IMR-90 (cell line): Measurements from ENCODE around the gene ADD1. TPM values are rescaled to one million over a fixed set of nuclear protein-coding genes. Genes with fewer than 3 reads are reported as not detected.
A peak's percentile ranks its signal among the peaks of the same experiment; 100 is the strongest.

ENCODE experiments used
- ATAC-seq: fragments of 200-7000 bp; cut with Tn5 transposase; 2 replicates; pipeline ENCODE4 v1.9.1; 2020; ENCODE audit warnings: low read depth, mild to moderate bottlenecking, moderate library complexity
- BruUV-seq: library from RNA; stranded (reverse); fragments of 400-500 nt; replicated peaks from 2 replicates; lab custom pipeline; 2021; lab: Mats Ljungman, UMichigan
- CTCF ChIA-PET: fragments of 300-600 bp; formaldehyde crosslinking; extraction: SDS; loops from one replicate; lab custom pipeline; 2021; ENCODE audit warnings: antibody characterized with exemption; lab: Yijun Ruan, JAX
- POLR2A ChIA-PET: fragments of 300-600 bp; sonication (Branson Sonifier 250); formaldehyde crosslinking; loops from one replicate; lab custom pipeline; 2022; ENCODE audit warnings: antibody characterized with exemption; ENCODE audit not compliant: unreplicated experiment; lab: Charles Lee
- DNase-seq: peaks from one replicate; pipeline ENCODE4 v3.0.0; 2013
- H2AFZ ChIP-seq: replicated peaks from 2 replicates; pipeline ENCODE3; 2013; ENCODE audit warnings: low read length, mild to moderate bottlenecking; ENCODE audit not compliant: poor library complexity
- H2AK5ac ChIP-seq: 2 replicates; pipeline ENCODE4 v1.6.1; 2013; ENCODE audit warnings: low read depth, low read length, inconsistent platforms
- H2AK9ac ChIP-seq: replicated peaks from 2 replicates; pipeline ENCODE3; 2013; ENCODE audit warnings: mild to moderate bottlenecking, low read depth, low read length, moderate library complexity; ENCODE audit not compliant: poor library complexity
- H2BK120ac ChIP-seq: 2 replicates; pipeline ENCODE4 v1.6.1; 2013; ENCODE audit warnings: low read depth, low read length, inconsistent platforms
- H2BK15ac ChIP-seq: 3 replicates; pipeline ENCODE4 v1.6.1; 2013; ENCODE audit warnings: low read depth, low read length, inconsistent platforms
- H2BK20ac ChIP-seq: 2 replicates; pipeline ENCODE4 v1.6.1; 2013; ENCODE audit warnings: low read depth, mild to moderate bottlenecking, inconsistent platforms, low read length, moderate library complexity
- H2BK5ac ChIP-seq: 2 replicates; pipeline ENCODE4 v1.6.1; 2013; ENCODE audit warnings: mild to moderate bottlenecking, low read depth, low read length, inconsistent platforms; ENCODE audit not compliant: poor library complexity, severe bottlenecking
- H3K14ac ChIP-seq: replicated peaks from 2 replicates; pipeline ENCODE4 v1.6.1; 2013; ENCODE audit warnings: low read depth, low read length, inconsistent platforms
- H3K18ac ChIP-seq: 2 replicates; pipeline ENCODE4 v1.6.1; 2013; ENCODE audit warnings: low read depth, low read length, control low read depth
- H3K23ac ChIP-seq: 2 replicates; pipeline ENCODE4 v1.6.1; 2013; ENCODE audit warnings: low read depth, low read length, inconsistent platforms
- H3K27ac ChIP-seq: 2 replicates; pipeline ENCODE4 v1.5.1; 2013; ENCODE audit warnings: mild to moderate bottlenecking, control low read depth, low read length; ENCODE audit not compliant: insufficient read depth
- H3K27me3 ChIP-seq: 2 replicates; pipeline ENCODE4 v1.6.1; 2013; ENCODE audit warnings: low read length; ENCODE audit not compliant: control insufficient read depth, insufficient read depth
- H3K36me3 ChIP-seq: 2 replicates; pipeline ENCODE4 v1.6.1; 2013; ENCODE audit warnings: low read length, mixed read lengths; ENCODE audit not compliant: control insufficient read depth, insufficient read depth
- H3K4ac ChIP-seq: 2 replicates; pipeline ENCODE4 v1.6.1; 2013; ENCODE audit warnings: low read depth, low read length, inconsistent platforms
- H3K4me1 ChIP-seq: 2 replicates; pipeline ENCODE4 v1.6.1; 2013; ENCODE audit warnings: low read length, mixed read lengths; ENCODE audit not compliant: control insufficient read depth, insufficient read depth
- H3K4me2 ChIP-seq: 2 replicates; pipeline ENCODE4 v1.6.1; 2013; ENCODE audit warnings: low read depth, mild to moderate bottlenecking, control low read depth, low read length, moderate library complexity
- H3K4me3 ChIP-seq: 2 replicates; pipeline ENCODE4 v1.5.1; 2013; ENCODE audit warnings: low read depth, mild to moderate bottlenecking, control low read depth, low read length, moderate library complexity; ENCODE audit not compliant: insufficient read depth
- H3K56ac ChIP-seq: 2 replicates; pipeline ENCODE4 v1.6.1; 2013; ENCODE audit warnings: low read length, inconsistent platforms; ENCODE audit not compliant: insufficient read depth; ENCODE audit errors: extremely low read depth
- H3K79me1 ChIP-seq, 2 experiments: 2 replicates each; pipeline ENCODE4 v1.6.1; 2013; ENCODE audit warnings: low read length in 2 of 2, inconsistent platforms in 1 of 2, low read depth in 1 of 2
- H3K9ac ChIP-seq: 2 replicates; pipeline ENCODE4 v1.6.1; 2013; ENCODE audit warnings: low read depth, low read length, control low read depth
- H3K9me1 ChIP-seq: 2 replicates; pipeline ENCODE4 v1.6.1; 2013; ENCODE audit warnings: low read length, inconsistent platforms; ENCODE audit not compliant: insufficient read depth
- H3K9me3 ChIP-seq: 2 replicates; pipeline ENCODE4 v1.6.1; 2013; ENCODE audit warnings: low read length; ENCODE audit not compliant: control insufficient read depth, insufficient read depth
- H4K20me1 ChIP-seq: 2 replicates; pipeline ENCODE4 v1.6.1; 2013; ENCODE audit warnings: low read length, inconsistent platforms; ENCODE audit not compliant: insufficient read depth
- H4K5ac ChIP-seq: 2 replicates; pipeline ENCODE4 v1.6.1; 2013; ENCODE audit warnings: mild to moderate bottlenecking, low read depth, low read length, control low read depth
- H4K8ac ChIP-seq, 2 experiments: 2 replicates each; pipeline ENCODE4 v1.6.1; 2013; ENCODE audit warnings: low read depth in 2 of 2, low read length in 2 of 2, control low read depth in 1 of 2, inconsistent platforms in 1 of 2
- H4K91ac ChIP-seq: 2 replicates; pipeline ENCODE4 v1.6.1; 2013; ENCODE audit warnings: low read depth, low read length, inconsistent platforms; ENCODE audit not compliant: insufficient read depth
- BHLHE40 ChIP-seq: fragments of 150-350 bp; IDR thresholded peaks from 2 replicates; pipeline ENCODE4 v1.6.1; 2016; ENCODE audit warnings: mild to moderate bottlenecking, low read depth, low read length
- CEBPB ChIP-seq: IDR thresholded peaks from 2 replicates; pipeline ENCODE4 v1.6.1; 2012; ENCODE audit warnings: low read depth, low read length, improper control_type of control experiment
- CHD1 ChIP-seq: IDR thresholded peaks from 2 replicates; pipeline ENCODE4 v1.6.1; 2012; ENCODE audit warnings: low read depth, low read length, improper control_type of control experiment
- MAFK ChIP-seq: IDR thresholded peaks from 2 replicates; pipeline ENCODE4 v1.6.1; 2012; ENCODE audit warnings: low read depth, low read length, improper control_type of control experiment
- MXI1 ChIP-seq: IDR thresholded peaks from 2 replicates; pipeline ENCODE4 v1.6.1; 2012; ENCODE audit warnings: low read depth, mild to moderate bottlenecking, low read length, moderate library complexity, borderline replicate concordance
- NFE2L2 ChIP-seq: fragments of 150-350 bp; IDR thresholded peaks from 2 replicates; pipeline ENCODE4 v1.6.1; 2016; ENCODE audit warnings: low read depth, mild to moderate bottlenecking, low read length
- POLR2A ChIP-seq: IDR thresholded peaks from 2 replicates; pipeline ENCODE4 v1.6.1; 2012; ENCODE audit warnings: mild to moderate bottlenecking, low read depth, low read length
- RAD21 ChIP-seq: IDR thresholded peaks from 2 replicates; pipeline ENCODE4 v1.6.1; 2012; ENCODE audit warnings: low read length, improper control_type of control experiment
- RCOR1 ChIP-seq: IDR thresholded peaks from 2 replicates; pipeline ENCODE4 v1.6.1; 2012; ENCODE audit warnings: mild to moderate bottlenecking, low read length, improper control_type of control experiment; ENCODE audit not compliant: insufficient replicate concordance
- RFX5 ChIP-seq: IDR thresholded peaks from 2 replicates; pipeline ENCODE4 v1.8.0; 2012; ENCODE audit warnings: low read depth, mild to moderate bottlenecking, low read length, moderate library complexity
- SMC3 ChIP-seq: fragments of 150-350 bp; IDR thresholded peaks from 2 replicates; pipeline ENCODE4 v1.6.1; 2016; ENCODE audit warnings: low read depth, mild to moderate bottlenecking, antibody characterized with exemption, low read length, moderate library complexity
- WGBS, 2 experiments: methylation state at CpG; one replicate each; pipeline versions ENCODE4 v1.1.5 to v1.1.7; 2013; ENCODE audit warnings: missing lambda C conversion rate in 2 of 2; ENCODE audit not compliant: insufficient read length in 1 of 2; ENCODE audit errors: extremely low coverage in 2 of 2; 5-methylcytosine and 5-hydroxymethylcytosine counted together
- dilution Hi-C: fragments of 300-500 bp; cut with HindIII; formaldehyde crosslinking; loops from one replicate; pipeline ENCODE4 v1.14.3; 2018; ENCODE audit warnings: low sequenced_read_pairs; ENCODE audit not compliant: unreplicated experiment
- in situ Hi-C: fragments of 300-500 bp; cut with MboI; formaldehyde crosslinking; loops from 3 replicates; pipeline ENCODE4 v1.14.3; 2019; ENCODE audit warnings: low sequenced_read_pairs, inconsistent platforms, mixed read lengths
- intact Hi-C: fragments of 100-400 bp; cut with micrococcal nuclease; formaldehyde crosslinking; loops from 2 replicates; pipeline ENCODE4 v1.10.0; 2022
- polyA plus RNA-seq, 3 experiments: library from polyadenylated mRNA; depleted of rRNA; stranded (reverse); fragments of >200 nt; gene quantifications; 2 replicates each; pipeline ENCODE4 v1.2.3, GENCODE V29; 2012; ENCODE audit warnings: low replicate concordance in 1 of 3
- total RNA-seq: library from RNA; depleted of rRNA; stranded (reverse); fragments of >200 nt; gene quantifications from 2 replicates; pipeline ENCODE4 v1.2.3, GENCODE V29; 2012
- TF ChIP-seq, protein P1 (sequence below): fragments of 150-350 bp; IDR thresholded peaks from 2 replicates; pipeline ENCODE4 v1.6.1; 2017; ENCODE audit warnings: mild to moderate bottlenecking, antibody characterized with exemption, low read length, low read depth
- TF ChIP-seq, protein P2 (sequence below): conservative IDR thresholded peaks from 2 replicates; pipeline ENCODE4 v1.5.1; 2012; ENCODE audit warnings: mild to moderate bottlenecking, low read depth, low read length, improper control_type of control experiment

The ADD1 gene
- total and polyA plus RNA-seq, 2 of the 4 experiments (the other 2 are of a cell fraction), result 122 to 215 TPM

DNA sequence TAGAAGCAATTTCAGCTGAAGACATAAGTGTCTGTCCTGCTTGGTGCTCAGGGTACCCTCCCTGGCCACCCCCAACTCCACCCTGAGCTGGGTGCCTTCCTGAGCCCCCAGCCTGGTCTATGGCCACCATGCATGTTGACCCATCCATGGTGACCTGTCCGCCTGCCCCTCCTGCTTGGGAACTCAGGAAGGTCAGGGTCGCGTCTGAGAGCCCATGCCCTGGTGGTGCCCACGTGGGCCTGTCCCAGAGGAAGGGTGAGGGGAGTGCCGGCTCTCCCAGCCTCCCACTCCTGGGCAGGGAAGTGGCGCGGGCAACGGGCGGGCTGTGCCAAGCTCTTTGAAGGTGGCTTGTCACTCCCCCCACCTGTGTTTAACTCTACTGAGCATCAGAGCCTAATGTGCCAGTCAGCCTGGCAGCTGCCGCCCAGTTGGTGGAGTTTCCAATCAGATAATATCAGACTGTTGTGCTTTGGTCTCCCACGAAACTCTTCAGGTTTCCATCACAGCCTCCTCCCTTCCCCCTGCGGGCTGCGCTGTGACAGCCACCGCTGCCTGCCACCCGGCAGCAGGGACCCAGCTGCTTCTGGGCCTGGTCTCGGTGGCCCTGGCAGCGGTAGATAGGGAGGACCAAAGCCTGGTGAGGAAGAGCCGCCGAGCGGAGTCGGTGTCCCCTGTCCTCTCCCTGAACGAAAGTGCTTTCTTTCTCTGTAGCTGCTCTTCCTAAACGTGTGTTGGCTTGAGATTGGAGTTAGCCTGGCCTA, 45.9 kb upstream of the ADD1 start:
- H2BK5ac ChIP-seq, result no peak overlapping the region
- no peak overlapping the region for H2BK120ac ChIP-seq
- ChIA-PET POLR2A (no interaction called here), CTCF (interaction anchor here (0.6 kb wide), 1 partner anchor 504 kb away, joined by 3 read pairs; no protein-coding TSS in a partner anchor)
- H3K14ac ChIP-seq, result no peak overlapping the region
- no peak overlapping the region for H3K4me2 ChIP-seq
- H3K9me3 ChIP-seq, result no peaks in the 10 kb centered on the region
- H3K23ac ChIP-seq, result no peak overlapping the region
- H4K20me1 ChIP-seq, result no peaks in the 10 kb centered on the region; the same call in 1 of the 2 replicates
- peaks cover 12 to 85% of the 10 kb centered on the region in 2 experiments; a peak in 3 of 4 replicates for H3K79me1 ChIP-seq
- H4K5ac ChIP-seq, result no peak overlapping the region
- H3K56ac ChIP-seq, result no peak overlapping the region
- DNase-seq, result no peak
- no peak overlapping the region for H3K18ac ChIP-seq
- dilution Hi-C loops, result no loop called here
- H2AK5ac ChIP-seq, result peak overlapping the region; percentile 46; the same call in 1 of the 2 replicates
- H3K4me3 ChIP-seq, result no peak overlapping the region
- H3K27ac ChIP-seq, result no peak overlapping the region
- no peak for ATAC-seq
- no peak for TF ChIP-seq BHLHE40
- TF ChIP-seq CEBPB, result no peak
- TF ChIP-seq, protein P1, sequence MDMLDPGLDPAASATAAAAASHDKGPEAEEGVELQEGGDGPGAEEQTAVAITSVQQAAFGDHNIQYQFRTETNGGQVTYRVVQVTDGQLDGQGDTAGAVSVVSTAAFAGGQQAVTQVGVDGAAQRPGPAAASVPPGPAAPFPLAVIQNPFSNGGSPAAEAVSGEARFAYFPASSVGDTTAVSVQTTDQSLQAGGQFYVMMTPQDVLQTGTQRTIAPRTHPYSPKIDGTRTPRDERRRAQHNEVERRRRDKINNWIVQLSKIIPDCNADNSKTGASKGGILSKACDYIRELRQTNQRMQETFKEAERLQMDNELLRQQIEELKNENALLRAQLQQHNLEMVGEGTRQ, result no peak
- TF ChIP-seq CHD1, result no peak
- no peak for TF ChIP-seq POLR2A
- no peak for TF ChIP-seq RAD21
- TF ChIP-seq SMC3, result no peak
- no peak for TF ChIP-seq NFE2L2
- TF ChIP-seq MAFK, result no peak
- TF ChIP-seq RCOR1, result no peak
- TF ChIP-seq RFX5, result no peak
- no peak for TF ChIP-seq MXI1
- TF ChIP-seq, protein P2, sequence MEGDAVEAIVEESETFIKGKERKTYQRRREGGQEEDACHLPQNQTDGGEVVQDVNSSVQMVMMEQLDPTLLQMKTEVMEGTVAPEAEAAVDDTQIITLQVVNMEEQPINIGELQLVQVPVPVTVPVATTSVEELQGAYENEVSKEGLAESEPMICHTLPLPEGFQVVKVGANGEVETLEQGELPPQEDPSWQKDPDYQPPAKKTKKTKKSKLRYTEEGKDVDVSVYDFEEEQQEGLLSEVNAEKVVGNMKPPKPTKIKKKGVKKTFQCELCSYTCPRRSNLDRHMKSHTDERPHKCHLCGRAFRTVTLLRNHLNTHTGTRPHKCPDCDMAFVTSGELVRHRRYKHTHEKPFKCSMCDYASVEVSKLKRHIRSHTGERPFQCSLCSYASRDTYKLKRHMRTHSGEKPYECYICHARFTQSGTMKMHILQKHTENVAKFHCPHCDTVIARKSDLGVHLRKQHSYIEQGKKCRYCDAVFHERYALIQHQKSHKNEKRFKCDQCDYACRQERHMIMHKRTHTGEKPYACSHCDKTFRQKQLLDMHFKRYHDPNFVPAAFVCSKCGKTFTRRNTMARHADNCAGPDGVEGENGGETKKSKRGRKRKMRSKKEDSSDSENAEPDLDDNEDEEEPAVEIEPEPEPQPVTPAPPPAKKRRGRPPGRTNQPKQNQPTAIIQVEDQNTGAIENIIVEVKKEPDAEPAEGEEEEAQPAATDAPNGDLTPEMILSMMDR, result no peak
- H3K9ac ChIP-seq, result no peak overlapping the region
- no peaks in the 10 kb centered on the region for H3K36me3 ChIP-seq
- peaks cover 16% of the 10 kb centered on the region for H3K9me1 ChIP-seq
- peak overlapping the region; percentile 73 for H2AK9ac ChIP-seq
- H4K91ac ChIP-seq, result no peak overlapping the region; the same call in 1 of the 2 replicates
- no peak overlapping the region for H4K8ac ChIP-seq
- no peak overlapping the region for H2BK20ac ChIP-seq
- H3K4me1 ChIP-seq, result peaks cover 60% of the 10 kb centered on the region
- no peak overlapping the region for H3K4ac ChIP-seq
- intact Hi-C loops, result no loop called here
- BruUV-seq, result no TSS peak
- WGBS, 2 experiments, result 80% methylated on average over 3 of the region's 23 CpGs; no CpG with 5 or more reads in 1 of the 2 experiments
- in situ Hi-C loops, result no loop called here
- peak overlapping the region; percentile 23 for H2AFZ ChIP-seq
- H3K27me3 ChIP-seq, result no peaks in the 10 kb centered on the region
- H2BK15ac ChIP-seq, result no peak overlapping the region
